Neuronal stem cell (in vitro differentiated cells): Measurements from ENCODE around the gene CERK.

ENCODE experiments used
- DNase-seq: peaks from one replicate; pipeline ENCODE4 v3.0.0-alpha.2; 2013; ENCODE audit warnings: low spot score
- H2AFZ ChIP-seq: one replicate; pipeline ENCODE4 v1.6.1; 2013; ENCODE audit warnings: mild to moderate bottlenecking, low read length, inconsistent platforms
- H2AK5ac ChIP-seq: 2 replicates; pipeline ENCODE4 v1.6.1; 2013; ENCODE audit warnings: low read depth, mild to moderate bottlenecking, inconsistent platforms, low read length, moderate library complexity, mixed read lengths
- H2BK120ac ChIP-seq: 2 replicates; pipeline ENCODE4 v1.6.1; 2013; ENCODE audit warnings: low read depth, mild to moderate bottlenecking, inconsistent platforms, low read length, moderate library complexity, mixed read lengths
- H2BK12ac ChIP-seq: one replicate; pipeline ENCODE4 v1.6.1; 2013; ENCODE audit warnings: low read length, inconsistent platforms
- H2BK15ac ChIP-seq: 2 replicates; pipeline ENCODE4 v1.6.1; 2013; ENCODE audit warnings: mild to moderate bottlenecking, low read length, inconsistent platforms, mixed read lengths
- H2BK5ac ChIP-seq: one replicate; pipeline ENCODE4 v1.6.1; 2013; ENCODE audit warnings: inconsistent platforms, mild to moderate bottlenecking, low read length, moderate library complexity
- H3K14ac ChIP-seq: one replicate; pipeline ENCODE4 v1.6.1; 2013; ENCODE audit warnings: low read length, inconsistent platforms
- H3K18ac ChIP-seq: 2 replicates; pipeline ENCODE4 v1.6.1; 2013; ENCODE audit warnings: low read length, inconsistent platforms
- H3K23ac ChIP-seq: 2 replicates; pipeline ENCODE4 v1.6.1; 2013; ENCODE audit warnings: low read depth, mild to moderate bottlenecking, mixed read lengths, low read length, inconsistent platforms; ENCODE audit not compliant: poor library complexity
- H3K27ac ChIP-seq: replicated peaks from 3 replicates; pipeline ENCODE4 v1.5.1; 2013; ENCODE audit warnings: low read length, inconsistent platforms
- H3K27me3 ChIP-seq, 3 experiments: 2 replicates each; pipeline ENCODE4 v1.6.1; 2013; ENCODE audit warnings: low read length in 3 of 3, mild to moderate bottlenecking in 2 of 3, inconsistent platforms in 1 of 3, low read depth in 1 of 3, mixed read lengths in 1 of 3, moderate library complexity in 1 of 3; ENCODE audit not compliant: control insufficient read depth in 3 of 3, insufficient read depth in 3 of 3
- H3K36me3 ChIP-seq, 2 donors: replicated peaks in 1 of 2; 2 replicates each; pipeline ENCODE4 v1.6.1; 2013; ENCODE audit warnings: low read length in 2 of 2; ENCODE audit not compliant: control insufficient read depth in 2 of 2, insufficient read depth in 2 of 2
- H3K4ac ChIP-seq: 2 replicates; pipeline ENCODE4 v1.6.1; 2013; ENCODE audit warnings: inconsistent platforms, mild to moderate bottlenecking, low read length, moderate library complexity
- H3K4me1 ChIP-seq, 2 donors: 1 replicate in 1 of 2; 2 replicates in 1 of 2; pipeline ENCODE4 v1.6.1; 2013; ENCODE audit warnings: low read length in 2 of 2, low read depth in 1 of 2; ENCODE audit not compliant: control insufficient read depth in 2 of 2, insufficient read depth in 1 of 2
- H3K4me2 ChIP-seq: one replicate; pipeline ENCODE4 v1.6.1; 2013; ENCODE audit warnings: mild to moderate bottlenecking, low read length, inconsistent platforms; ENCODE audit not compliant: insufficient read depth, poor library complexity, severe bottlenecking
- H3K4me3 ChIP-seq, 2 donors: 2 replicates each; pipeline ENCODE4 v1.5.1; 2013; ENCODE audit warnings: low read length in 2 of 2, mild to moderate bottlenecking in 2 of 2, inconsistent platforms in 1 of 2, moderate library complexity in 1 of 2
- H3K79me1 ChIP-seq: one replicate; pipeline ENCODE4 v1.6.1; 2013; ENCODE audit warnings: low read depth, mild to moderate bottlenecking, inconsistent platforms, low read length, moderate library complexity
- H3K9ac ChIP-seq: one replicate; pipeline ENCODE4 v1.6.1; 2013; ENCODE audit warnings: mild to moderate bottlenecking, low read depth, low read length, inconsistent platforms; ENCODE audit not compliant: poor library complexity
- H3K9me3 ChIP-seq, 2 donors: replicated peaks in 1 of 2; 2 replicates each; pipeline versions ENCODE3 to v1.6.1; 2013; ENCODE audit warnings: low read length in 2 of 2, mild to moderate bottlenecking in 2 of 2, inconsistent platforms in 1 of 2, low read depth in 1 of 2, mixed read lengths in 1 of 2, moderate library complexity in 1 of 2; ENCODE audit not compliant: control insufficient read depth in 2 of 2, insufficient read depth in 1 of 2
- H4K8ac ChIP-seq: one replicate; pipeline ENCODE4 v1.6.1; 2013; ENCODE audit warnings: low read depth, mild to moderate bottlenecking, inconsistent platforms, low read length, moderate library complexity
- H4K91ac ChIP-seq: one replicate; pipeline ENCODE4 v1.6.1; 2013; ENCODE audit warnings: low read length, low read depth, mild to moderate bottlenecking, inconsistent platforms; ENCODE audit not compliant: poor library complexity
- WGBS, 2 donors: extraction: QIAGEN DNeasy Blood & Tissue Kit; methylation state at CpG; one replicate each; pipeline ENCODE4 v1.1.7; 2013; ENCODE audit warnings: missing lambda C conversion rate in 2 of 2, mixed read lengths in 1 of 2; ENCODE audit not compliant: insufficient read length in 2 of 2, insufficient replicate concordance in 1 of 2; ENCODE audit errors: extremely low coverage in 2 of 2; 5-methylcytosine and 5-hydroxymethylcytosine counted together

CERK gene

GRCh38 chr22:46656856-46657654 lies 81.0 kb downstream of the CERK start:
- Histone ChIP-seq H3K4me3 (no peak overlapping the region), H3K27ac (no peak overlapping the region), H2BK15ac (no peak overlapping the region)

DNA sequence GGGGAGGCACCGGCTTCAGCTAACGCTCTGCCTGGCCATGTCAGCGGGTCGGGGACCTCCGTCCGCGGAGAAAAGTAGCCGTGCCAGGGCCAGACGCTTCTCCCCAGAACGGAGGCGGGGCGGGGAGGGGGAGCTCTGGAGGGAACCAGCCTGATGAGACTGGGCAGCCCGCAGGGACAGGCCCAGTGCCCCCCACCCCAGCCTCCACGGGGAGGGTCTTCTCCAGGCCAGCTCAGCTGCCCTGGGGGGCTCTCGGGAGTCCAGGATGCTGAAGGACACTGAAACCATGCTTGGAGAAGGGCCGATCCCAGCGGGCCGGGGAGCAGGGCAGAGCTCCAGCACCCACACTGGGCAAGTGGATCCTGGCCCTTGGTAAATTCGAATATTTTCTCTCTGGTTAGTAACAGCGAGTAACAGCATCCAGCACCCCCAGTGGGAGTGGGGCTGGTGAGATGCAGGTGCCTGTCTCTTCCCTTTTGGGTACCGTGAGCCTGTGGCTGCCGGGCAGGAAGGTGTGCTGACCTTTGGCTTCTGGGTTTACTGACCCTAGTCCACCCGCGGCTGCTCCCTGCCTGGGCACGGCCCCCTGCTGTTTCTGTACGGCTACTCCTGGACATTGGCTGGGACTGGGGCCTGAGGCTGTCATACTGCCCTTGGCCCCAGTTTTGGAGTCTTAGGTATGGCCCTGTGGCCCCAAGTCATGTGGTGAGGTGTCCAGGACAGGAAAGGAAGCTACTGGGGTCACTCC lies 82.0 kb downstream of the CERK start:
- peaks cover 8 to 15% of the 10 kb centered on the region in 2 donors for H3K4me1 ChIP-seq
- H3K27me3 ChIP-seq, result no peaks in the 10 kb centered on the region
- H3K23ac ChIP-seq, result peak overlapping the region; percentile 96
- no peak overlapping the region for H2BK5ac ChIP-seq
- H3K18ac ChIP-seq, result peak overlapping the region; percentile 38
- H3K4ac ChIP-seq, result no peak overlapping the region
- H3K27ac ChIP-seq, result no peak overlapping the region
- no peak overlapping the region for H3K4me2 ChIP-seq
- no peak overlapping the region for H3K9ac ChIP-seq
- H3K9me3 ChIP-seq, result no peaks in the 10 kb centered on the region
- H3K14ac ChIP-seq, result peak overlapping the region; percentile 25
- H4K91ac ChIP-seq, result no peak overlapping the region
- no peak overlapping the region for H3K4me3 ChIP-seq
- H2BK120ac ChIP-seq, result no peak overlapping the region
- H2AFZ ChIP-seq, result no peak overlapping the region
- peak overlapping the region; percentile 63 for H2AK5ac ChIP-seq
- no peak for DNase-seq
- H2BK12ac ChIP-seq, result peak overlapping the region; percentile 10
- peaks cover 2% of the 10 kb centered on the region for H3K79me1 ChIP-seq
- WGBS, 2 donors, result no CpG with 5 or more reads among the region's 26 CpGs
- H3K36me3 ChIP-seq, result no peaks in the 10 kb centered on the region
- H2BK15ac ChIP-seq, result peak overlapping the region; percentile 37
- no peak overlapping the region for H4K8ac ChIP-seq

More at GRCh38 chr22:46656856-46657654, 81.0 kb downstream of the CERK start:
- no peaks in the 10 kb centered on the region for H3K9me3 ChIP-seq
- H3K4ac ChIP-seq, result no peak overlapping the region
- H4K8ac ChIP-seq, result no peak overlapping the region
- no peak overlapping the region for H2BK5ac ChIP-seq
- no CpG with 5 or more reads among the region's 15 CpGs for WGBS, 2 donors
- peak overlapping the region; percentile 58 for H2BK12ac ChIP-seq
- no peaks in the 10 kb centered on the region for H3K36me3 ChIP-seq
- peak overlapping the region; percentile 38 for H3K14ac ChIP-seq
- H3K9ac ChIP-seq, result no peak overlapping the region
- peak overlapping the region; percentile 84 for H2AK5ac ChIP-seq
- H2BK120ac ChIP-seq, result no peak overlapping the region
- no peak for DNase-seq
- H3K18ac ChIP-seq, result peak overlapping the region; percentile 48
- peaks cover 6 to 11% of the 10 kb centered on the region in 2 donors for H3K4me1 ChIP-seq
- no peak overlapping the region for H3K23ac ChIP-seq
- no peaks in the 10 kb centered on the region for H3K27me3 ChIP-seq
- H3K79me1 ChIP-seq, result no peaks in the 10 kb centered on the region
- H3K4me2 ChIP-seq, result no peak overlapping the region
- no peak overlapping the region for H4K91ac ChIP-seq
- H2AFZ ChIP-seq, result no peak overlapping the region

DNA sequence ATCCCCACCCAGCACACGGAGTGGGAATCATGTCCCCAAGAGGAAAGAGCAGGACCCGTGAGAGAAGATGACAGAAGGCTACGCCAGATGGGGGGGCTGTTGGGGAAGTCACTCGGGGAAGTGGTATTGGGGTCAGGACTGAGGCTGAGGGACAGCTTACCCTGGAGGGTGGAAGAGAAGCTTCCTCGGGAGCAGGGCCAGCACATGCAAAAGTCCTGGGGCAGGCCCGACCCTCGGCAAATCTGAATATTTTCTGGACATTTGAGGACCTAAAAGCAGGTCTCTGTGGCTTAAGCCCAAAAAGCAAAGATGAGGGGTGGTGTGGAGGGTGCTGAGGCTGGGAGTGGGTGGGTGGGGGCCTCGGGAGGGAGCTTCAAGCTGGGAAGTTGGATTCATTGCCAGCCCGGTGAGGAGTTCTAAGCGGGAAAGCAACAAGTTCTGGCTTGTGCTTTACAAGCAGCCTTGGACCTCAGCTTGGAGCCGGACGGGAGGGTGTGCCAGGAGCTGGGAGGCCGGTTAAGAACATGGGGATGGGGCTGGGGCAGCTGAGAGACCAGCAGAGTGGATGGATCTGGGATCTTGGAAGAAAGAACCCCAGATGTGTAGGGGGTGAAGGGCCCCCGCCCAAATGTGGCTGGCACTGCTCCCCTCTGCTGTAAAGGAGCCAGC lies 83.0 kb downstream of the CERK start:
- Histone ChIP-seq H3K79me1 (peaks cover 2% of the 10 kb centered on the region), H3K23ac (no peak overlapping the region), H3K18ac (peak overlapping the region; percentile 76), H3K4me3 (peak overlapping the region in 1 of 2 donors; percentile 24), H3K9ac (no peak overlapping the region), H2BK12ac (no peak overlapping the region), H3K27ac (no peak overlapping the region), H3K4me2 (no peak overlapping the region), H3K14ac (peak overlapping the region; percentile 89), H4K8ac (no peak overlapping the region), H3K27me3 (no peaks in the 10 kb centered on the region), H2BK120ac (no peak overlapping the region), H3K4ac (no peak overlapping the region), H4K91ac (no peak overlapping the region), H3K4me1 (peaks cover 8 to 15% of the 10 kb centered on the region in 2 donors), H2AK5ac (no peak overlapping the region), H2BK5ac (peak overlapping the region; percentile 53), H2BK15ac (no peak overlapping the region), H2AFZ (no peak overlapping the region), H3K36me3 (no peaks in the 10 kb centered on the region), H3K9me3 (no peaks in the 10 kb centered on the region)
- DNase-seq, result no peak
- WGBS, 2 donors, result no CpG with 5 or more reads among the region's 14 CpGs

DNA sequence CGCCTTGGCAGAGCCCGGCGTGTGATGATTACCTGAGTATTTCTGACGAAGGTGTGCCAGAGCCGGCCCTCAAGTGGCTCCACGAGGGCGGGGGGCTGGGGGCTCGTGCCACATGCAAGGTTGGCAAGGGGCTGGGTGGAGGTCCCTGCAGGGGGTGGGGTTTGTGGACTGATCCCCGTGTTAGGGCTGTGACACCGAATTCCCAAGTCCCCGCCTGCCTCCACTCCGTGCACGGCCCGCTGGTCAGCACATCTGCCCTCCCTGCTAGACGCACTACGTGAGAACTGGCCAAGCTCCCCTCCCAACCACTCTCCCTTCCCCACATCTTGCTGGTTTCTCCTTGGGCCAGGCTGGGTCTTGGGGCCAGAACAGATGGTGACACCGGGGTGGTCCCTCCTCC lies 83.6 kb downstream of the CERK start:
- H3K4me3 ChIP-seq, result no peak overlapping the region
- peak overlapping the region; percentile 21 for H2AK5ac ChIP-seq
- H3K9me3 ChIP-seq, result no peaks in the 10 kb centered on the region
- peak overlapping the region; percentile 53 for H3K23ac ChIP-seq
- no peaks in the 10 kb centered on the region for H3K36me3 ChIP-seq
- peaks cover 2% of the 10 kb centered on the region for H3K79me1 ChIP-seq
- DNase-seq, result no peak
- H4K8ac ChIP-seq, result no peak overlapping the region
- H2BK5ac ChIP-seq, result no peak overlapping the region
- H3K27me3 ChIP-seq, result no peaks in the 10 kb centered on the region
- no peak overlapping the region for H2BK12ac ChIP-seq
- no peak overlapping the region for H3K4me2 ChIP-seq
- H4K91ac ChIP-seq, result no peak overlapping the region
- no peak overlapping the region for H3K9ac ChIP-seq
- no peak overlapping the region for H3K14ac ChIP-seq
- H3K4me1 ChIP-seq, result peaks cover 8 to 15% of the 10 kb centered on the region in 2 donors
- H2BK15ac ChIP-seq, result no peak overlapping the region
- no peak overlapping the region for H3K18ac ChIP-seq
- H2AFZ ChIP-seq, result no peak overlapping the region
- no peak overlapping the region for H2BK120ac ChIP-seq
- H3K27ac ChIP-seq, result no peak overlapping the region
- no CpG with 5 or more reads among the region's 17 CpGs for WGBS, 2 donors
- no peak overlapping the region for H3K4ac ChIP-seq
